Activated naive CD8-positive, alpha-beta T cell treated with anti-CD3 and anti-CD28 coated beads, Interleukin-2, amount 50 U/mL, for 16 hours (primary cell): ENCODE results near the gene ZNF783.
"Not testable (repeated sequence)": the region's sequence is repeated elsewhere in the genome, so short reads cannot be mapped to it uniquely, and the experiment has no call there.

Experiments used
- DNase-seq: peaks from one replicate; pipeline ENCODE4 v3.0.0-alpha.2; 2020; ENCODE audit warnings: low read depth, low spot score

The ZNF783 gene

GRCh38 chr7:149330914-149331567 lies 69.0 kb downstream of the ZNF783 start:
- DNase-seq = no peak

GRCh38 chr7:149332602-149333320 lies 70.8 kb downstream of the ZNF783 start:
- DNase-seq = not testable (repeated sequence)

GRCh38 chr7:149333321-149333717 lies 71.3 kb downstream of the ZNF783 start:
- DNase-seq = no peak

GRCh38 chr7:149334219-149334618 lies 72.2 kb downstream of the ZNF783 start:
- no peak for DNase-seq
